SK-N-SH (cell line): ENCODE measurements around the gene MAPK10.

Experiments used
- EP300 ChIP-seq, 2 experiments: IDR thresholded peaks; 2 replicates each; pipeline versions ENCODE4 v1.4.0 to v1.6.1; 2012; ENCODE audit warnings: borderline replicate concordance in 1 of 2, low read depth in 1 of 2, low read length in 1 of 2
- GABPA ChIP-seq: IDR thresholded peaks from 2 replicates; pipeline ENCODE4 v1.4.0; 2012; ENCODE audit warnings: low read depth, mild to moderate bottlenecking
- YY1 ChIP-seq: IDR thresholded peaks from 2 replicates; pipeline ENCODE4 v1.4.0; 2012; ENCODE audit warnings: low read depth, mild to moderate bottlenecking
- TF ChIP-seq, protein P1 (sequence below): fragments of 150-350 bp; IDR thresholded peaks from 2 replicates; pipeline ENCODE4 v1.6.1; 2017; ENCODE audit warnings: antibody characterized with exemption, low read length, low read depth, borderline replicate concordance
- TF ChIP-seq, protein P2 (sequence below): fragments of 200-600 bp; sonication (generic); IDR thresholded peaks from 2 replicates; pipeline ENCODE4 v1.6.1; 2017; ENCODE audit warnings: antibody characterized with exemption, mild to moderate bottlenecking, moderate library complexity
- TF ChIP-seq, protein P3 (sequence below): IDR thresholded peaks from 2 replicates; pipeline ENCODE4 v1.4.0; 2012; ENCODE audit warnings: low read depth
- TF ChIP-seq, protein P4 (sequence below): IDR thresholded peaks from 2 replicates; pipeline ENCODE4; 2012

DNA sequence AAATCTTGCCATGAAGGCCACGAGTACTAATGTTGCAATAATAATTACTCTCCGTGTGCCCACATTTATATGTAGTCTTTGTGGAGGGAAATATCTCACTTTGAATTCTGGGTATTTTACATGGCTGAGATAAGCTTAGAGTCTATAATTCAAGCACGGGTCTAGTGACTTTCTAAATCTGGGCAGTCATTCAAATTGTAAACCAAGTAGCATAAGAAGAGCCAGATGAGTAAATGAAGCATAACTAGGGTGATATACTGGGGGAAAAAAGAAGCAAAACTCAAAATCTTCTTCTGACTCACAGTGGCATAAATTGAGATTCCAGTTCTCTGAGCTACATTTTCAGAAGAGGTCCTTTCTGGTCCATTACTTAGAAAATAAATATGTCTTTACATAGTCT lies 53.0 kb downstream of the MAPK10 start:
- TF ChIP-seq, protein P1, sequence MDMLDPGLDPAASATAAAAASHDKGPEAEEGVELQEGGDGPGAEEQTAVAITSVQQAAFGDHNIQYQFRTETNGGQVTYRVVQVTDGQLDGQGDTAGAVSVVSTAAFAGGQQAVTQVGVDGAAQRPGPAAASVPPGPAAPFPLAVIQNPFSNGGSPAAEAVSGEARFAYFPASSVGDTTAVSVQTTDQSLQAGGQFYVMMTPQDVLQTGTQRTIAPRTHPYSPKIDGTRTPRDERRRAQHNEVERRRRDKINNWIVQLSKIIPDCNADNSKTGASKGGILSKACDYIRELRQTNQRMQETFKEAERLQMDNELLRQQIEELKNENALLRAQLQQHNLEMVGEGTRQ, result no peak
- TF ChIP-seq, protein P2, sequence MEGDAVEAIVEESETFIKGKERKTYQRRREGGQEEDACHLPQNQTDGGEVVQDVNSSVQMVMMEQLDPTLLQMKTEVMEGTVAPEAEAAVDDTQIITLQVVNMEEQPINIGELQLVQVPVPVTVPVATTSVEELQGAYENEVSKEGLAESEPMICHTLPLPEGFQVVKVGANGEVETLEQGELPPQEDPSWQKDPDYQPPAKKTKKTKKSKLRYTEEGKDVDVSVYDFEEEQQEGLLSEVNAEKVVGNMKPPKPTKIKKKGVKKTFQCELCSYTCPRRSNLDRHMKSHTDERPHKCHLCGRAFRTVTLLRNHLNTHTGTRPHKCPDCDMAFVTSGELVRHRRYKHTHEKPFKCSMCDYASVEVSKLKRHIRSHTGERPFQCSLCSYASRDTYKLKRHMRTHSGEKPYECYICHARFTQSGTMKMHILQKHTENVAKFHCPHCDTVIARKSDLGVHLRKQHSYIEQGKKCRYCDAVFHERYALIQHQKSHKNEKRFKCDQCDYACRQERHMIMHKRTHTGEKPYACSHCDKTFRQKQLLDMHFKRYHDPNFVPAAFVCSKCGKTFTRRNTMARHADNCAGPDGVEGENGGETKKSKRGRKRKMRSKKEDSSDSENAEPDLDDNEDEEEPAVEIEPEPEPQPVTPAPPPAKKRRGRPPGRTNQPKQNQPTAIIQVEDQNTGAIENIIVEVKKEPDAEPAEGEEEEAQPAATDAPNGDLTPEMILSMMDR, result no peak
- TF ChIP-seq, protein P3, sequence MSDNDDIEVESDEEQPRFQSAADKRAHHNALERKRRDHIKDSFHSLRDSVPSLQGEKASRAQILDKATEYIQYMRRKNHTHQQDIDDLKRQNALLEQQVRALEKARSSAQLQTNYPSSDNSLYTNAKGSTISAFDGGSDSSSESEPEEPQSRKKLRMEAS, result 0 out of 2 replicates have a peak, but pooled peaks have one; percentile 16
- no peak for TF ChIP-seq EP300 (IDR thresholded peaks at IDR 0.05; ENCODE audit: borderline replicate concordance in 1 of 2, low read depth in 1 of 2, low read length in 1 of 2)
- TF ChIP-seq, protein P4, sequence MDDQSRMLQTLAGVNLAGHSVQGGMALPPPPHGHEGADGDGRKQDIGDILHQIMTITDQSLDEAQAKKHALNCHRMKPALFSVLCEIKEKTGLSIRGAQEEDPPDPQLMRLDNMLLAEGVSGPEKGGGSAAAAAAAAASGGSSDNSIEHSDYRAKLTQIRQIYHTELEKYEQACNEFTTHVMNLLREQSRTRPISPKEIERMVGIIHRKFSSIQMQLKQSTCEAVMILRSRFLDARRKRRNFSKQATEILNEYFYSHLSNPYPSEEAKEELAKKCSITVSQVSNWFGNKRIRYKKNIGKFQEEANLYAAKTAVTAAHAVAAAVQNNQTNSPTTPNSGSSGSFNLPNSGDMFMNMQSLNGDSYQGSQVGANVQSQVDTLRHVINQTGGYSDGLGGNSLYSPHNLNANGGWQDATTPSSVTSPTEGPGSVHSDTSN, result 0 out of 2 replicates have a peak, but pooled peaks have one; percentile 19
- TF ChIP-seq GABPA, result no peak
- no peak for TF ChIP-seq YY1
